Panc1 (cell line): ENCODE data around the gene CCDC28A. TPM values are rescaled to one million over a fixed set of nuclear protein-coding genes. Genes with fewer than 3 reads are reported as not detected.

ENCODE experiments used
- ATAC-seq: fragments of 200-7000 bp; cut with Tn5 transposase; 2 replicates; pipeline ENCODE4 v1.9.1; 2020; ENCODE audit warnings: mild to moderate bottlenecking, moderate library complexity
- BruUV-seq: library from RNA; stranded (reverse); fragments of 400-500 nt; replicated peaks from 2 replicates; lab custom pipeline; 2021; lab: Mats Ljungman, UMichigan
- CTCF ChIA-PET: fragments of 300-600 bp; sonication (Branson Sonifier 250); formaldehyde crosslinking; loops from one replicate; lab custom pipeline; 2022; ENCODE audit warnings: antibody characterized with exemption; lab: Charles Lee
- POLR2A ChIA-PET: fragments of 300-600 bp; sonication (Branson Sonifier 250); formaldehyde crosslinking; loops from one replicate; lab custom pipeline; 2022; ENCODE audit warnings: antibody characterized with exemption; lab: Charles Lee
- DNase-seq: peaks from one replicate; pipeline ENCODE4 v3.0.0-alpha.2; 2010; ENCODE audit warnings: low read depth, low spot score
- H3K27ac ChIP-seq: 2 replicates; pipeline ENCODE4 v1.5.1; 2011; ENCODE audit warnings: mild to moderate bottlenecking, low read length, inconsistent platforms
- H3K27me3 ChIP-seq: fragments of 200-500 bp; sonication (Bioruptor generic); 2 replicates; pipeline ENCODE4 v1.6.0; 2014; ENCODE audit warnings: low read length, inconsistent platforms; ENCODE audit not compliant: control insufficient read depth, insufficient read depth
- H3K36me3 ChIP-seq: fragments of 200-500 bp; sonication (Bioruptor generic); 2 replicates; pipeline ENCODE4 v1.5.1; 2014; ENCODE audit warnings: inconsistent platforms, mild to moderate bottlenecking, low read length, moderate library complexity; ENCODE audit not compliant: control insufficient read depth, insufficient read depth
- H3K4me1 ChIP-seq: 2 replicates; pipeline ENCODE4 v1.5.1; 2011; ENCODE audit warnings: inconsistent platforms, mild to moderate bottlenecking, low read length, moderate library complexity; ENCODE audit not compliant: control insufficient read depth, insufficient read depth
- H3K4me3 ChIP-seq, 2 experiments: 2 replicates each; pipeline ENCODE4 v1.5.1; 2011 to 2012; ENCODE audit warnings: low read depth in 2 of 2, low read length in 2 of 2, mild to moderate bottlenecking in 2 of 2, inconsistent platforms in 1 of 2, moderate library complexity in 1 of 2
- H3K9me3 ChIP-seq: fragments of 200-500 bp; sonication (Bioruptor generic); 2 replicates; pipeline ENCODE4 v1.5.1; 2014; ENCODE audit warnings: low read depth, mild to moderate bottlenecking, inconsistent platforms, low read length, moderate library complexity; ENCODE audit not compliant: control insufficient read depth, insufficient read depth
- CTCF ChIP-seq: fragments of 450-650 bp; IDR thresholded peaks from 2 replicates; pipeline ENCODE4 v1.5.1; 2017; ENCODE audit warnings: mild to moderate bottlenecking
- POLR2AphosphoS5 ChIP-seq: IDR thresholded peaks from 2 replicates; pipeline ENCODE4 v1.6.1; 2012; ENCODE audit warnings: mild to moderate bottlenecking, low read depth, low read length, moderate library complexity
- REST ChIP-seq, 2 experiments: IDR thresholded peaks; 2 replicates each; pipeline ENCODE4 v1.6.1; 2011 to 2012; ENCODE audit warnings: low read depth in 2 of 2, control low read depth in 1 of 2, low read length in 1 of 2, mild to moderate bottlenecking in 1 of 2, moderate library complexity in 1 of 2; ENCODE audit not compliant: insufficient read depth in 1 of 2
- SIN3A ChIP-seq: IDR thresholded peaks from 2 replicates; pipeline ENCODE4 v1.6.1; 2012; ENCODE audit warnings: low read depth, mild to moderate bottlenecking, low read length, moderate library complexity, borderline replicate concordance; ENCODE audit not compliant: insufficient read depth
- TCF7L2 ChIP-seq: IDR thresholded peaks from 2 replicates; pipeline ENCODE4 v1.6.1; 2011; ENCODE audit warnings: mild to moderate bottlenecking, low read depth, low read length, inconsistent platforms
- in situ Hi-C: cut with HindIII; loops from 2 replicates; pipeline ENCODE4 v1.10.0; 2016; ENCODE audit warnings: low sequenced_read_pairs, low pct_unique_long_range_greater_than_20kb
- intact Hi-C: fragments of 100-400 bp; cut with micrococcal nuclease; formaldehyde crosslinking; loops from one replicate; pipeline ENCODE4 v1.10.0; 2022; ENCODE audit not compliant: unreplicated experiment
- total RNA-seq: library from RNA; stranded (reverse); gene quantifications from one replicate; pipeline ENCODE4 v1.2.1, GENCODE V29; 2021; ENCODE audit not compliant: unreplicated experiment

The CCDC28A gene
- total RNA-seq, 1 experiment from 2014 or later = 4.7 TPM

GRCh38 chr6:138782243-138782642 lies 8.7 kb downstream of the CCDC28A start:
- ChIA-PET CTCF (no interaction called here), POLR2A (no interaction called here)
- no peaks in the 10 kb centered on the region for H3K27me3 ChIP-seq
- H3K4me3 ChIP-seq = no peak overlapping the region
- TF ChIP-seq SIN3A (no peak), REST (IDR thresholded peaks at IDR 0.05; ENCODE audit: insufficient read depth in 1 of 2, low read depth in 2 of 2, low read length in 1 of 2) (no peak), TCF7L2 (no peak), POLR2AphosphoS5 (no peak), CTCF (no peak)
- intact Hi-C loops = no loop called here
- no peak for ATAC-seq
- no peak overlapping the region for H3K27ac ChIP-seq
- no peak for DNase-seq
- H3K36me3 ChIP-seq = no peaks in the 10 kb centered on the region
- H3K9me3 ChIP-seq = no peaks in the 10 kb centered on the region
- BruUV-seq = no TSS peak
- in situ Hi-C loops = no loop called here
- no peaks in the 10 kb centered on the region for H3K4me1 ChIP-seq

GRCh38 chr6:138785079-138785478 lies 11.5 kb downstream of the CCDC28A start:
- intact Hi-C loops = no loop called here
- in situ Hi-C loops = no loop called here
- no peak overlapping the region for H3K27ac ChIP-seq
- ATAC-seq (no peak), DNase-seq (no peak)
- no peaks in the 10 kb centered on the region for H3K9me3 ChIP-seq
- CTCF ChIA-PET = no interaction called here
- POLR2A ChIA-PET = no interaction called here
- no peaks in the 10 kb centered on the region for H3K36me3 ChIP-seq
- no TSS peak for BruUV-seq
- no peak for TF ChIP-seq CTCF
- no peak for TF ChIP-seq POLR2AphosphoS5
- TF ChIP-seq REST (IDR thresholded peaks at IDR 0.05; ENCODE audit: insufficient read depth in 1 of 2, low read depth in 2 of 2, low read length in 1 of 2) = no peak
- TF ChIP-seq SIN3A = no peak
- no peak for TF ChIP-seq TCF7L2
- no peaks in the 10 kb centered on the region for H3K4me1 ChIP-seq
- H3K27me3 ChIP-seq = no peaks in the 10 kb centered on the region
- H3K4me3 ChIP-seq = no peak overlapping the region
